Spleen (tissue), 13 donors: ENCODE results near the gene CBLN4. TPM values are rescaled to one million over a fixed set of nuclear protein-coding genes. Genes with fewer than 3 reads are reported as not detected.
A peak's percentile ranks its signal among the peaks of the same experiment; 100 is the strongest.

ENCODE experiments used
- DNase-seq: peaks from one replicate; pipeline ENCODE4 v3.0.0-alpha.2; 2020
- H3K27ac ChIP-seq, 8 donors: fragments of 200-600 bp; sonication (generic) in 7 of 8; 1 replicate in 4 of 8; 2 replicates in 4 of 8; pipeline versions ENCODE4 v1.5.0 to v1.8.0; 2016 to 2021; ENCODE audit warnings: inconsistent platforms in 4 of 8, mild to moderate bottlenecking in 4 of 8, moderate library complexity in 1 of 8
- H3K27me3 ChIP-seq, 7 donors: fragments of 200-600 bp; sonication (generic) in 6 of 7; replicated peaks in 1 of 7; 1 replicate in 4 of 7; 2 replicates in 3 of 7; pipeline versions ENCODE4 v1.5.0 to v1.8.0; 2016 to 2021; ENCODE audit warnings: inconsistent platforms in 3 of 7, mild to moderate bottlenecking in 1 of 7
- H3K36me3 ChIP-seq, 6 donors: fragments of 200-600 bp; sonication (generic) in 5 of 6; 1 replicate in 4 of 6; 2 replicates in 2 of 6; pipeline versions ENCODE4 v1.5.0 to v1.8.0; 2016 to 2021; ENCODE audit warnings: inconsistent platforms in 2 of 6
- H3K4me1 ChIP-seq, 6 donors: fragments of 200-600 bp; sonication (generic) in 5 of 6; 1 replicate in 3 of 6; 2 replicates in 3 of 6; pipeline versions ENCODE4 v1.5.0 to v1.8.0; 2016 to 2021; ENCODE audit warnings: inconsistent platforms in 3 of 6
- H3K4me3 ChIP-seq, 8 donors: fragments of 200-600 bp; sonication (generic) in 7 of 8; 1 replicate in 4 of 8; 2 replicates in 4 of 8; pipeline versions ENCODE4 v1.5.0 to v1.8.0; 2016 to 2021; ENCODE audit warnings: inconsistent platforms in 4 of 8, mild to moderate bottlenecking in 4 of 8, moderate library complexity in 2 of 8
- H3K9me3 ChIP-seq, 8 donors: fragments of 200-600 bp; sonication (generic) in 7 of 8; 1 replicate in 4 of 8; 2 replicates in 4 of 8; pipeline versions ENCODE4 v1.5.0 to v1.8.0; 2016 to 2021; ENCODE audit warnings: inconsistent platforms in 4 of 8
- POLR2A ChIP-seq, 3 donors: fragments of 450-650 bp; IDR thresholded peaks; one replicate each; pipeline ENCODE4 v1.5.1; 2017; ENCODE audit warnings: antibody characterized with exemption in 3 of 3, mild to moderate bottlenecking in 1 of 3
- POLR2AphosphoS5 ChIP-seq, 3 donors: sonication (generic); formaldehyde crosslinking; IDR thresholded peaks; one replicate each; pipeline ENCODE4 v1.5.1; 2017; ENCODE audit warnings: antibody characterized with exemption in 3 of 3
- WGBS, 5 donors: extraction: QIAGEN DNeasy Blood & Tissue Kit in 3 of 5; methylation state at CpG; one replicate each; pipeline versions ENCODE4 v1.1.5 to v1.1.7; 2013 to 2018; 5-methylcytosine and 5-hydroxymethylcytosine counted together
- intact Hi-C: fragments of 100-400 bp; cut with DNase I; formaldehyde crosslinking; loops from one replicate; pipeline ENCODE4 v1.15.0; 2023; ENCODE audit warnings: low total_unique reads
- long read RNA-seq, 2 donors: transcript quantifications; one replicate each; lab custom pipeline, GENCODE V29; 2026
- polyA plus RNA-seq, 3 donors: library from polyadenylated mRNA; stranded (reverse); fragments of 200-250 nt; gene quantifications; one replicate each; pipeline ENCODE4 v1.2.1, GENCODE V29; 2013
- total RNA-seq, 7 donors: library from RNA; depleted of rRNA in 3 of 7; stranded (reverse); fragments of >200 nt in 3 of 7; fragmentation: NEBNext Ultra II Directional in 4 of 7; extraction: Animal tissue kit (Norgen Biotek cat#: 25700) in 4 of 7; gene quantifications; one replicate each; pipeline versions ENCODE4 v1.1.0 to v1.2.1, GENCODE V29; 2016 to 2021
- TF ChIP-seq, protein P1 (sequence below), 11 experiments: fragments of 200-600 bp in 7 of 11; fragments of 450-650 bp in 4 of 11; sonication (generic) in 4 of 11; IDR thresholded peaks in 8 of 11; conservative IDR thresholded peaks in 3 of 11; 1 replicate in 7 of 11; 2 replicates in 4 of 11; pipeline versions ENCODE4 v1.4.0 to v1.8.0; 2016 to 2021; ENCODE audit warnings: antibody characterized with exemption in 11 of 11, inconsistent platforms in 4 of 11, mild to moderate bottlenecking in 1 of 11
- donor health status: healthy with polysubstance abuse.
- donor health status: DM: no; HTN: no; CAD: no; lungs with moderate emphysema.
- donor health status: DM: no; HTN: no; CAD: no.
- donor health status: Bipolar disorder and iron deficiency.
- donor health status: healthy.
- donor health status: DM: no; HTN: no; CAD: no.
- donor health status: DM: yes; HTN: yes; CAD: no.

The CBLN4 gene
- not detected for total RNA-seq
- under 1 TPM in 2 of 3 donors, not detected in 1; 0.03 TPM for polyA plus RNA-seq
- long read RNA-seq, donor 1 = 0 reads
- long read RNA-seq, donor 2 = 0 reads

GRCh38 chr20:56005389-56005715 lies at the start of gene CBLN4:
CBLN4 (minus strand) TSS chr20:56005519; CDS start chr20:56004171, 1,348 bp downstream.
- Histone ChIP-seq H3K4me1 (no peaks in the 10 kb centered on the region), H3K36me3 (no peaks in the 10 kb centered on the region), H3K27ac (no peak within 1 kb of the TSS), H3K27me3 (peaks cover 0 to 64% (median 36%) of the 10 kb centered on the region in 7 donors), H3K9me3 (peaks cover 0 to 32% (median 0%) of the 10 kb centered on the region in 8 donors), H3K4me3 (peak within 1 kb of the TSS in 1 of 8 donors; percentile 13)
- no peak for DNase-seq
- 3 to 14% (median 9%) methylated on average over 17 to 29 of the region's 29 CpGs for WGBS, 5 donors
- intact Hi-C loops = no loop called here
- no peak for TF ChIP-seq POLR2AphosphoS5 (IDR thresholded peaks at IDR 0.05)
- TF ChIP-seq, protein P1, sequence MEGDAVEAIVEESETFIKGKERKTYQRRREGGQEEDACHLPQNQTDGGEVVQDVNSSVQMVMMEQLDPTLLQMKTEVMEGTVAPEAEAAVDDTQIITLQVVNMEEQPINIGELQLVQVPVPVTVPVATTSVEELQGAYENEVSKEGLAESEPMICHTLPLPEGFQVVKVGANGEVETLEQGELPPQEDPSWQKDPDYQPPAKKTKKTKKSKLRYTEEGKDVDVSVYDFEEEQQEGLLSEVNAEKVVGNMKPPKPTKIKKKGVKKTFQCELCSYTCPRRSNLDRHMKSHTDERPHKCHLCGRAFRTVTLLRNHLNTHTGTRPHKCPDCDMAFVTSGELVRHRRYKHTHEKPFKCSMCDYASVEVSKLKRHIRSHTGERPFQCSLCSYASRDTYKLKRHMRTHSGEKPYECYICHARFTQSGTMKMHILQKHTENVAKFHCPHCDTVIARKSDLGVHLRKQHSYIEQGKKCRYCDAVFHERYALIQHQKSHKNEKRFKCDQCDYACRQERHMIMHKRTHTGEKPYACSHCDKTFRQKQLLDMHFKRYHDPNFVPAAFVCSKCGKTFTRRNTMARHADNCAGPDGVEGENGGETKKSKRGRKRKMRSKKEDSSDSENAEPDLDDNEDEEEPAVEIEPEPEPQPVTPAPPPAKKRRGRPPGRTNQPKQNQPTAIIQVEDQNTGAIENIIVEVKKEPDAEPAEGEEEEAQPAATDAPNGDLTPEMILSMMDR (IDR thresholded peaks at IDR 0.05 in 8 of 11, conservative IDR thresholded peaks at IDR 0.05 in 3 of 11) = no peak
- no peak for TF ChIP-seq POLR2A (IDR thresholded peaks at IDR 0.05)

- TF ChIP-seq POLR2AphosphoS5 (IDR thresholded peaks at IDR 0.05) (no peak), POLR2A (IDR thresholded peaks at IDR 0.05) (no peak)
- TF ChIP-seq, protein P1 (IDR thresholded peaks at IDR 0.05 in 8 of 11, conservative IDR thresholded peaks at IDR 0.05 in 3 of 11) = no peak
- H3K27ac ChIP-seq = no peak overlapping the region
- H3K36me3 ChIP-seq = no peaks in the 10 kb centered on the region
- H3K9me3 ChIP-seq = peaks cover 0 to 17% (median 0%) of the 10 kb centered on the region in 8 donors
- DNase-seq = no peak
- no peak overlapping the region for H3K4me3 ChIP-seq
- no peaks in the 10 kb centered on the region for H3K4me1 ChIP-seq
- WGBS, 5 donors = 76 to 93% (median 92%) methylated on average over 6 of the region's 6 CpGs
- intact Hi-C loops = no loop called here
- no peaks in the 10 kb centered on the region for H3K27me3 ChIP-seq
Observed at GRCh38 chr20:56043227-56043626, 37.9 kb upstream of the CBLN4 start.

GRCh38 chr20:56032251-56032650 lies 26.9 kb upstream of the CBLN4 start:
- no peaks in the 10 kb centered on the region for H3K27me3 ChIP-seq
- H3K36me3 ChIP-seq = no peaks in the 10 kb centered on the region
- H3K4me3 ChIP-seq = no peak overlapping the region
- TF ChIP-seq, protein P1 (IDR thresholded peaks at IDR 0.05 in 8 of 11, conservative IDR thresholded peaks at IDR 0.05 in 3 of 11) = no peak
- no peak for TF ChIP-seq POLR2A (IDR thresholded peaks at IDR 0.05)
- TF ChIP-seq POLR2AphosphoS5 (IDR thresholded peaks at IDR 0.05) = no peak
- H3K4me1 ChIP-seq = no peaks in the 10 kb centered on the region
- 47 to 66% (median 50%) methylated on average over 3 of the region's 3 CpGs for WGBS, 5 donors
- DNase-seq = no peak
- H3K27ac ChIP-seq = no peak overlapping the region
- H3K9me3 ChIP-seq = peaks cover 2 to 97% (median 74%) of the 10 kb centered on the region in 8 donors
- intact Hi-C loops = no loop called here

DNA sequence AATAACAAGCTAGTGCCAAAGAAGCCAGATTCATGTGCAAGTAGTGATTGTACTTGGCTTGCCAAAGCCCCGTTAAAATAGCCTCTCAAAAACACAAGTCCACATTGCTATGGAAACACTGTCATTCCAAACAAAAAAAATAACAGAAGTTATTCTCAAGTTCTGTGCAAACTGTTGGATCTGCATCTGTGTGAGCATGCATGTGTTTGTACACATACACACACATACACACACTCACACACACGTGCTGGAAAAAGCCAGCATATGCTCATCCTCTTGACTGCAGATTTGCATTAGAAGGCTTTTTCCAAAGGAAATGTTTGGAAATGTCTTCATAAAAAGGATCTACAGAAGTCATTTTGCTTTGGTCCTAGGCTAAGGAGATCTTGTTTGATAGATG lies 13.4 kb upstream of the CBLN4 start:
- no peaks in the 10 kb centered on the region for H3K27me3 ChIP-seq
- 69 to 92% (median 80%) methylated on average over 2 of the region's 2 CpGs for WGBS, 5 donors
- no peak overlapping the region for H3K27ac ChIP-seq
- TF ChIP-seq POLR2A (IDR thresholded peaks at IDR 0.05) = no peak
- TF ChIP-seq, protein P1 (IDR thresholded peaks at IDR 0.05 in 8 of 11, conservative IDR thresholded peaks at IDR 0.05 in 3 of 11) = no peak
- TF ChIP-seq POLR2AphosphoS5 (IDR thresholded peaks at IDR 0.05) = no peak
- intact Hi-C loops = no loop called here
- H3K4me3 ChIP-seq = no peak overlapping the region
- H3K4me1 ChIP-seq = no peaks in the 10 kb centered on the region
- peaks cover 0 to 38% (median 4%) of the 10 kb centered on the region in 8 donors for H3K9me3 ChIP-seq
- DNase-seq = no peak
- no peaks in the 10 kb centered on the region for H3K36me3 ChIP-seq
